ENCODE results near the gene MAML2.

GRCh38 chr11:96293598-96294021 is 49.4 kb downstream of the MAML2 start:
- TF ChIP-seq ZNF3 (CRISPR knock-in tag; IDR thresholded peaks at IDR 0.05) (no peak), NR2C2 (CRISPR knock-in tag; IDR thresholded peaks at IDR 0.05) (no peak), NR2C2 (tag; IDR thresholded peaks at IDR 0.05) (no peak), ATF1 (CRISPR knock-in tag; IDR thresholded peaks at IDR 0.05) (no peak), ATF1 (tag; IDR thresholded peaks at IDR 0.05) (no peak), GATAD2A (IDR thresholded peaks at IDR 0.05) (no peak), ELF1 (tag; IDR thresholded peaks at IDR 0.05) (no peak), CREM (IDR thresholded peaks at IDR 0.05; ENCODE audit: low read depth) (no peak), ZNF23 (CRISPR knock-in tag; IDR thresholded peaks at IDR 0.05) (no peak), YY1 (IDR thresholded peaks at IDR 0.05; ENCODE audit: borderline replicate concordance in 1 of 3, control insufficient read depth in 1 of 3, extremely low read depth in 1 of 3, insufficient read depth in 3 of 3, insufficient read length in 1 of 3, insufficient replicate concordance in 2 of 3, low read depth in 1 of 3, low read length in 2 of 3) (no peak)
- TF ChIP-seq, protein P1, sequence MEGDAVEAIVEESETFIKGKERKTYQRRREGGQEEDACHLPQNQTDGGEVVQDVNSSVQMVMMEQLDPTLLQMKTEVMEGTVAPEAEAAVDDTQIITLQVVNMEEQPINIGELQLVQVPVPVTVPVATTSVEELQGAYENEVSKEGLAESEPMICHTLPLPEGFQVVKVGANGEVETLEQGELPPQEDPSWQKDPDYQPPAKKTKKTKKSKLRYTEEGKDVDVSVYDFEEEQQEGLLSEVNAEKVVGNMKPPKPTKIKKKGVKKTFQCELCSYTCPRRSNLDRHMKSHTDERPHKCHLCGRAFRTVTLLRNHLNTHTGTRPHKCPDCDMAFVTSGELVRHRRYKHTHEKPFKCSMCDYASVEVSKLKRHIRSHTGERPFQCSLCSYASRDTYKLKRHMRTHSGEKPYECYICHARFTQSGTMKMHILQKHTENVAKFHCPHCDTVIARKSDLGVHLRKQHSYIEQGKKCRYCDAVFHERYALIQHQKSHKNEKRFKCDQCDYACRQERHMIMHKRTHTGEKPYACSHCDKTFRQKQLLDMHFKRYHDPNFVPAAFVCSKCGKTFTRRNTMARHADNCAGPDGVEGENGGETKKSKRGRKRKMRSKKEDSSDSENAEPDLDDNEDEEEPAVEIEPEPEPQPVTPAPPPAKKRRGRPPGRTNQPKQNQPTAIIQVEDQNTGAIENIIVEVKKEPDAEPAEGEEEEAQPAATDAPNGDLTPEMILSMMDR (IDR thresholded peaks at IDR 0.05 in 2 of 3, conservative IDR thresholded peaks at IDR 0.05 in 1 of 3; ENCODE audit: insufficient read depth in 2 of 3, low read depth in 1 of 3, low read length in 3 of 3), result no peak
- TF ChIP-seq, protein P2, sequence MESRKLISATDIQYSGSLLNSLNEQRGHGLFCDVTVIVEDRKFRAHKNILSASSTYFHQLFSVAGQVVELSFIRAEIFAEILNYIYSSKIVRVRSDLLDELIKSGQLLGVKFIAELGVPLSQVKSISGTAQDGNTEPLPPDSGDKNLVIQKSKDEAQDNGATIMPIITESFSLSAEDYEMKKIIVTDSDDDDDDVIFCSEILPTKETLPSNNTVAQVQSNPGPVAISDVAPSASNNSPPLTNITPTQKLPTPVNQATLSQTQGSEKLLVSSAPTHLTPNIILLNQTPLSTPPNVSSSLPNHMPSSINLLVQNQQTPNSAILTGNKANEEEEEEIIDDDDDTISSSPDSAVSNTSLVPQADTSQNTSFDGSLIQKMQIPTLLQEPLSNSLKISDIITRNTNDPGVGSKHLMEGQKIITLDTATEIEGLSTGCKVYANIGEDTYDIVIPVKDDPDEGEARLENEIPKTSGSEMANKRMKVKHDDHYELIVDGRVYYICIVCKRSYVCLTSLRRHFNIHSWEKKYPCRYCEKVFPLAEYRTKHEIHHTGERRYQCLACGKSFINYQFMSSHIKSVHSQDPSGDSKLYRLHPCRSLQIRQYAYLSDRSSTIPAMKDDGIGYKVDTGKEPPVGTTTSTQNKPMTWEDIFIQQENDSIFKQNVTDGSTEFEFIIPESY (CRISPR knock-in tag; IDR thresholded peaks at IDR 0.05), result no peak

All from K562 (cell line).